DMS 273 (cell line): Measurements from ENCODE around the gene DPM3.
"Not testable (repeated sequence)": the region's sequence is repeated elsewhere in the genome, so short reads cannot be mapped to it uniquely, and the experiment has no call there.

Experiments used
- DNase-seq: peaks from one replicate; lab custom pipeline; 2025; ENCODE audit not compliant: unreplicated experiment; lab: John Stamatoyannopoulos, UW

DPM3 gene

GRCh38 chr1:155162631-155163030 is 22.3 kb upstream of the DPM3 start:
- DNase-seq: not testable (repeated sequence)

GRCh38 chr1:155160128-155160527 is 19.8 kb upstream of the DPM3 start:
- DNase-seq: peak; percentile 39

- no peak for DNase-seq
Measured at GRCh38 chr1:155158991-155159390, 18.7 kb upstream of the DPM3 start.

- not testable (repeated sequence) for DNase-seq
Measured at GRCh38 chr1:155155996-155156643, 15.8 kb upstream of the DPM3 start.

GRCh38 chr1:155145491-155145890 is 5.2 kb upstream of the DPM3 start:
- DNase-seq: no peak

- no peak for DNase-seq
Measured at GRCh38 chr1:155141749-155142148, 1.4 kb upstream of the DPM3 start.

GRCh38 chr1:155140630-155140953 is 261 bp upstream of the DPM3 start:
- DNase-seq: no peak

- DNase-seq: no peak
Measured at GRCh38 chr1:155137154-155137949, 3.0 kb downstream of the DPM3 start.

- peak; percentile 47 for DNase-seq
Measured at GRCh38 chr1:155136748-155137147, 3.6 kb downstream of the DPM3 start.

- DNase-seq: peak; percentile 98
Measured at GRCh38 chr1:155135415-155136028, 4.8 kb downstream of the DPM3 start, which contains the start of gene SLC50A1. TSS of gene SLC50A1 (plus strand) at chr1:155135852. CDS start at chr1:155135912, 60 bp downstream.

- peak; percentile 81 for DNase-seq
Measured at GRCh38 chr1:155134880-155135414, 5.4 kb downstream of the DPM3 start.

GRCh38 chr1:155134322-155134721 is 6.0 kb downstream of the DPM3 start:
- peak; percentile 42 for DNase-seq

- DNase-seq: no peak
Measured at GRCh38 chr1:155133799-155134281, 6.5 kb downstream of the DPM3 start.

GRCh38 chr1:155131856-155132255 is 8.5 kb downstream of the DPM3 start:
- DNase-seq: no peak

GRCh38 chr1:155131285-155131684 is 9.0 kb downstream of the DPM3 start:
- DNase-seq: no peak

GRCh38 chr1:155130272-155131006 is 9.9 kb downstream of the DPM3 start:
- DNase-seq: no peak

- DNase-seq: peak; percentile 58
Measured at GRCh38 chr1:155128755-155129473, 11.4 kb downstream of the DPM3 start.

GRCh38 chr1:155127967-155128754 is 12.2 kb downstream of the DPM3 start:
- DNase-seq: no peak
